H1 (cell line): ENCODE results near the gene CLEC10A. TPM values are rescaled to one million over a fixed set of nuclear protein-coding genes. Genes with fewer than 3 reads are reported as not detected.

Experiments used
- CTCF ChIA-PET: fragments of 300-600 bp; sonication (Branson Sonifier 250); formaldehyde crosslinking; loops from one replicate; lab custom pipeline; 2021; ENCODE audit not compliant: partially characterized antibody; lab: Charles Lee
- POLR2A ChIA-PET: fragments of 300-600 bp; sonication (Branson Sonifier 250); formaldehyde crosslinking; loops from one replicate; lab custom pipeline; 2021; ENCODE audit warnings: inconsistent platforms; ENCODE audit not compliant: partially characterized antibody; lab: Charles Lee
- DNase-seq, 2 experiments: peaks; one replicate each; pipeline versions ENCODE4 v3.0.0 to v3.0.0-alpha.2; 2010 to 2022; ENCODE audit warnings: low spot score in 2 of 2, low read depth in 1 of 2, mixed read lengths in 1 of 2
- FAIRE-seq: peaks from 2 replicates; lab custom pipeline; 2011; peaks lifted over from hg19 to GRCh38; lab: Jason Lieb, UNC
- H2AFZ ChIP-seq: 2 replicates; pipeline ENCODE4 v1.8.1; 2012; ENCODE audit warnings: low read length, inconsistent platforms
- H2AK5ac ChIP-seq: 2 replicates; pipeline ENCODE4 v1.6.1; 2013; ENCODE audit warnings: low read depth, low read length
- H2BK120ac ChIP-seq: replicated peaks from 2 replicates; pipeline ENCODE3; 2013; ENCODE audit warnings: low read depth, low read length, inconsistent platforms
- H2BK12ac ChIP-seq: 2 replicates; pipeline ENCODE4 v1.6.1; 2013; ENCODE audit warnings: low read depth, low read length
- H2BK15ac ChIP-seq: 2 replicates; pipeline ENCODE4 v1.6.1; 2013; ENCODE audit warnings: low read length
- H2BK20ac ChIP-seq: 2 replicates; pipeline ENCODE4 v1.6.1; 2013; ENCODE audit warnings: low read length
- H2BK5ac ChIP-seq: 2 replicates; pipeline ENCODE4 v1.6.1; 2013; ENCODE audit warnings: low read depth, low read length
- H3K14ac ChIP-seq: 2 replicates; pipeline ENCODE4 v1.6.1; 2013; ENCODE audit warnings: inconsistent platforms; ENCODE audit not compliant: insufficient read length
- H3K18ac ChIP-seq: 2 replicates; pipeline ENCODE4 v1.6.1; 2013; ENCODE audit warnings: low read length; ENCODE audit errors: extremely low read depth
- H3K23ac ChIP-seq: 2 replicates; pipeline ENCODE4 v1.6.1; 2013; ENCODE audit warnings: inconsistent platforms; ENCODE audit not compliant: insufficient read length
- H3K23me2 ChIP-seq: 2 replicates; pipeline ENCODE4 v1.6.1; 2013; ENCODE audit warnings: low read depth, low read length
- H3K27ac ChIP-seq: 2 replicates; pipeline ENCODE4 v1.6.1; 2011; ENCODE audit warnings: low read depth, low read length, inconsistent platforms
- H3K27me3 ChIP-seq, 4 experiments: replicated peaks in 1 of 4; 1 replicate in 1 of 4; 2 replicates in 3 of 4; pipeline versions ENCODE4 v1.6.1 to v1.8.1; 2011 to 2013; ENCODE audit warnings: low read length in 3 of 4, mild to moderate bottlenecking in 3 of 4, inconsistent platforms in 2 of 4, mixed read lengths in 2 of 4, moderate library complexity in 1 of 4; ENCODE audit not compliant: control insufficient read depth in 3 of 4, insufficient read depth in 3 of 4; ENCODE audit errors: extremely low read depth in 1 of 4
- H3K36me3 ChIP-seq, 4 experiments: 2 replicates each; pipeline versions ENCODE4 v1.6.1 to v1.8.1; 2011 to 2013; ENCODE audit warnings: mild to moderate bottlenecking in 4 of 4, low read length in 3 of 4, moderate library complexity in 2 of 4, control low read depth in 1 of 4, inconsistent platforms in 1 of 4; ENCODE audit not compliant: insufficient read depth in 4 of 4, control insufficient read depth in 2 of 4
- H3K4ac ChIP-seq: replicated peaks from 2 replicates; pipeline ENCODE3; 2013; ENCODE audit warnings: low read length, low read depth, mixed read lengths, inconsistent platforms; ENCODE audit not compliant: insufficient read length
- H3K4me1 ChIP-seq, 4 experiments: replicated peaks in 1 of 4; 1 replicate in 1 of 4; 2 replicates in 3 of 4; pipeline versions ENCODE4 v1.6.1 to v1.8.1; 2011 to 2013; ENCODE audit warnings: low read length in 3 of 4, inconsistent platforms in 2 of 4, mixed read lengths in 1 of 4; ENCODE audit not compliant: insufficient read depth in 4 of 4, control insufficient read depth in 3 of 4
- H3K4me2 ChIP-seq, 2 experiments: 2 replicates each; pipeline versions ENCODE4 v1.6.1 to v1.8.1; 2011 to 2013; ENCODE audit warnings: low read depth in 2 of 2, low read length in 2 of 2, control low read depth in 1 of 2, inconsistent platforms in 1 of 2, mild to moderate bottlenecking in 1 of 2; ENCODE audit not compliant: insufficient read depth in 1 of 2
- H3K4me3 ChIP-seq, 4 experiments: fragments of 200-600, 300-600 bp in 1 of 4; sonication (generic), shearing (Covaris generic), sonication (Bioruptor Twin) in 1 of 4; 2 replicates each; pipeline versions ENCODE4 v1.5.1 to v1.8.1; 2011 to 2016; ENCODE audit warnings: low read length in 4 of 4, low read depth in 3 of 4, control low read depth in 2 of 4, inconsistent platforms in 2 of 4, mild to moderate bottlenecking in 2 of 4, mixed read lengths in 1 of 4, moderate library complexity in 1 of 4; ENCODE audit not compliant: insufficient read depth in 2 of 4; ENCODE audit errors: extremely low read depth in 1 of 4
- H3K56ac ChIP-seq: replicated peaks from 2 replicates; pipeline ENCODE3; 2013; ENCODE audit warnings: low read depth, mild to moderate bottlenecking, mixed read lengths, low read length, inconsistent platforms; ENCODE audit not compliant: insufficient read length
- H3K79me1 ChIP-seq: 2 replicates; pipeline ENCODE4 v1.6.1; 2013; ENCODE audit warnings: low read depth, low read length, control low read depth
- H3K79me2 ChIP-seq, 2 experiments: 2 replicates each; pipeline versions ENCODE4 v1.6.1 to v1.8.1; 2012 to 2013; ENCODE audit warnings: low read length in 2 of 2, mild to moderate bottlenecking in 2 of 2, inconsistent platforms in 1 of 2; ENCODE audit not compliant: insufficient read depth in 2 of 2, control insufficient read depth in 1 of 2
- H3K9ac ChIP-seq, 4 experiments: replicated peaks in 1 of 4; 1 replicate in 1 of 4; 2 replicates in 3 of 4; pipeline versions ENCODE4 v1.6.1 to v1.8.1; 2011 to 2013; ENCODE audit warnings: low read depth in 3 of 4, low read length in 3 of 4, control low read depth in 2 of 4, mild to moderate bottlenecking in 2 of 4, moderate library complexity in 2 of 4, inconsistent platforms in 1 of 4; ENCODE audit errors: extremely low read depth in 1 of 4
- H3K9me3 ChIP-seq, 2 experiments: 2 replicates each; pipeline versions ENCODE4 v1.6.1 to v1.8.1; 2012 to 2013; ENCODE audit warnings: mild to moderate bottlenecking in 2 of 2, moderate library complexity in 2 of 2, control low read depth in 1 of 2, inconsistent platforms in 1 of 2, low read depth in 1 of 2, low read length in 1 of 2, mixed read lengths in 1 of 2; ENCODE audit not compliant: insufficient read depth in 2 of 2
- H4K20me1 ChIP-seq, 2 experiments: replicated peaks in 1 of 2; 2 replicates each; pipeline versions ENCODE3 to v1.8.1; 2011 to 2013; ENCODE audit warnings: inconsistent platforms in 2 of 2, low read length in 2 of 2, mild to moderate bottlenecking in 1 of 2; ENCODE audit not compliant: insufficient read depth in 2 of 2, control insufficient read depth in 1 of 2
- H4K5ac ChIP-seq: 2 replicates; pipeline ENCODE4 v1.6.1; 2013; ENCODE audit warnings: low read length, low read depth, mixed read lengths, inconsistent platforms; ENCODE audit not compliant: insufficient read length
- H4K8ac ChIP-seq: 2 replicates; pipeline ENCODE4 v1.8.0; 2013; ENCODE audit warnings: mild to moderate bottlenecking, moderate library complexity, low read length, inconsistent platforms; ENCODE audit not compliant: insufficient read depth; ENCODE audit errors: extremely low read depth
- H4K91ac ChIP-seq: replicated peaks from 2 replicates; pipeline ENCODE3; 2013; ENCODE audit warnings: low read length, mixed read lengths, inconsistent platforms; ENCODE audit not compliant: insufficient read length
- ASH2L ChIP-seq: fragments of 200-600, 300-600 bp; sonication (generic); IDR thresholded peaks from one replicate; pipeline ENCODE4 v1.7.1; 2017; ENCODE audit warnings: low read length
- ATF2 ChIP-seq: IDR thresholded peaks from 2 replicates; pipeline ENCODE4 v1.6.1; 2012; ENCODE audit warnings: low read length, inconsistent platforms
- CHD1 ChIP-seq: IDR thresholded peaks from 2 replicates; pipeline ENCODE4 v1.6.1; 2012; ENCODE audit warnings: low read depth, low read length, improper control_type of control experiment
- EGR1 ChIP-seq: IDR thresholded peaks from 2 replicates; pipeline ENCODE4 v1.6.1; 2011; ENCODE audit warnings: low read depth, low read length, borderline replicate concordance
- EP300 ChIP-seq, 2 experiments: IDR thresholded peaks; 1 replicate in 1 of 2; 2 replicates in 1 of 2; pipeline ENCODE4 v1.6.1; 2011 to 2012; ENCODE audit warnings: low read depth in 2 of 2, low read length in 2 of 2, mild to moderate bottlenecking in 2 of 2, borderline replicate concordance in 1 of 2, inconsistent platforms in 1 of 2, moderate library complexity in 1 of 2
- GTF2F1 ChIP-seq: IDR thresholded peaks from 2 replicates; pipeline ENCODE4 v1.6.1; 2012; ENCODE audit warnings: low read depth, low read length, improper control_type of control experiment, borderline replicate concordance
- KDM5A ChIP-seq: fragments of 200-600 bp; IDR thresholded peaks from 2 replicates; pipeline ENCODE4 v1.7.1; 2012; ENCODE audit warnings: mild to moderate bottlenecking, low read length, inconsistent platforms, mixed read lengths
- RNF2 ChIP-seq: fragments of 200-900, 300-1000 bp; sonication (generic); IDR thresholded peaks from 2 replicates; pipeline ENCODE4 v1.7.1; 2016; ENCODE audit warnings: borderline replicate concordance, low read depth, mild to moderate bottlenecking, antibody characterized with exemption, low read length; ENCODE audit not compliant: poor library complexity, severe bottlenecking; ENCODE audit errors: missing control alignments
- TBP ChIP-seq: IDR thresholded peaks from 2 replicates; pipeline ENCODE4 v1.6.1; 2011; ENCODE audit warnings: low read depth, low read length, improper control_type of control experiment
- TEAD4 ChIP-seq: IDR thresholded peaks from 2 replicates; pipeline ENCODE4 v1.6.1; 2012; ENCODE audit warnings: low read depth, low read length, inconsistent platforms, mixed read lengths
- YY1 ChIP-seq: IDR thresholded peaks from 2 replicates; pipeline ENCODE4 v1.6.1; 2011; ENCODE audit warnings: low read depth, mild to moderate bottlenecking, low read length
- WGBS, 2 experiments: shearing (Covaris generic) in 1 of 2; methylation state at CpG; one replicate each; pipeline versions ENCODE4 v1.1.6 to v1.1.7; 2013 to 2015; ENCODE audit warnings: low lambda C conversion rate in 2 of 2, mixed read lengths in 2 of 2, inconsistent platforms in 1 of 2, low coverage in 1 of 2, missing lambda C conversion rate in 1 of 2; ENCODE audit not compliant: insufficient replicate concordance in 2 of 2, insufficient coverage in 1 of 2, insufficient read length in 1 of 2; ENCODE audit errors: extremely low coverage in 1 of 2, missing lambda C conversion rate in 1 of 2; 5-methylcytosine and 5-hydroxymethylcytosine counted together
- polyA plus RNA-seq, 7 experiments: library from polyadenylated mRNA; depleted of rRNA in 3 of 7; stranded (reverse) in 5 of 7; unstranded in 2 of 7; fragments of >200 nt in 5 of 7; fragments of 200-250 nt in 2 of 7; gene quantifications; 1 replicate in 5 of 7; 2 replicates in 1 of 7; 4 replicates in 1 of 7; pipeline versions ENCODE4 v1.2.1 to v1.2.3, GENCODE V29; 2011 to 2013; ENCODE audit warnings: missing spikeins in 2 of 7, mixed read lengths in 2 of 7
- total RNA-seq: library from RNA; stranded (reverse); fragmentation: NEBNext Ultra II Directional; extraction: Animal tissue kit (Norgen Biotek cat#: 25700); gene quantifications from 2 replicates; pipeline ENCODE4 v1.2.1, GENCODE V29; 2021

CLEC10A gene
- total and polyA plus RNA-seq, 2 of the 8 experiments (the other 6 are each of a cell fraction or from before 2014, with no cell fraction given): not detected

- DNase-seq (no peak), FAIRE-seq (no peak)
- Histone ChIP-seq H3K14ac (no peak overlapping the region), H3K4me1 (no peaks in the 10 kb centered on the region; a peak in 1 of 7 replicates), H4K8ac (no peak overlapping the region), H3K23me2 (no peaks in the 10 kb centered on the region), H3K79me1 (no peaks in the 10 kb centered on the region), H3K4ac (no peak overlapping the region), H3K4me3 (no peak overlapping the region), H2AK5ac (no peak overlapping the region), H3K9me3 (no peaks in the 10 kb centered on the region), H2BK12ac (no peak overlapping the region), H2BK120ac (no peak overlapping the region), H4K20me1 (no peaks in the 10 kb centered on the region), H3K23ac (no peak overlapping the region), H2BK20ac (no peak overlapping the region), H4K91ac (no peak overlapping the region), H3K18ac (no peak overlapping the region), H3K56ac (no peak overlapping the region), H3K4me2 (no peak overlapping the region), H2AFZ (no peak overlapping the region), H3K9ac (no peak overlapping the region), H4K5ac (no peak overlapping the region), H3K27ac (no peak overlapping the region), H2BK15ac (no peak overlapping the region), H2BK5ac (no peak overlapping the region), H3K36me3 (no peaks in the 10 kb centered on the region), H3K27me3 (no peaks in the 10 kb centered on the region), H3K79me2 (no peaks in the 10 kb centered on the region)
- 89% methylated on average over 7 of the region's 7 CpGs; no CpG with 5 or more reads in 1 of the 2 experiments for WGBS, 2 experiments
- ChIA-PET POLR2A (interaction anchor here (1.2 kb wide), 1 partner anchor 110 kb away, joined by 4 read pairs; no protein-coding TSS in a partner anchor), CTCF (interaction anchor here (0.6 to 17.5 kb wide), 5 partner anchors 15 to 1015 kb away, joined by 3 to 434 read pairs (median 3); no protein-coding TSS in a partner anchor)
- TF ChIP-seq YY1 (no peak), TEAD4 (no peak), RNF2 (no peak), TBP (no peak), EGR1 (no peak), KDM5A (no peak), GTF2F1 (no peak), CHD1 (no peak), ATF2 (no peak), ASH2L (no peak), EP300 (IDR thresholded peaks at IDR 0.05; ENCODE audit: borderline replicate concordance in 1 of 2, low read depth in 2 of 2, low read length in 2 of 2) (no peak)
These were observed 21.1 kb downstream of the CLEC10A start for GRCh38 chr17:7058831-7059447.
